ENCODE measurements around the gene KLHDC4.

Gene KLHDC4

GRCh38 chr16:87689956-87690465 is 75.8 kb downstream of the KLHDC4 start:
- Histone ChIP-seq H3K27me3 (ENCODE audit: insufficient read depth, low read length) (peaks cover 9% of the 10 kb centered on the region), H3K4me1 (ENCODE audit: control insufficient read depth, insufficient read depth, low read length, unreplicated experiment) (no peaks in the 10 kb centered on the region), H3K4me3 (ENCODE audit: low read depth, low read length) (no peak overlapping the region), H2AFZ (ENCODE audit: low read length, unreplicated experiment) (no peak overlapping the region), H3K27ac (ENCODE audit: low read depth, low read length) (no peak overlapping the region), H3K36me3 (ENCODE audit: insufficient read depth, low read length) (no peaks in the 10 kb centered on the region), H3K79me2 (ENCODE audit: control insufficient read depth, insufficient read depth, low read length, unreplicated experiment) (no peaks in the 10 kb centered on the region)

DNA sequence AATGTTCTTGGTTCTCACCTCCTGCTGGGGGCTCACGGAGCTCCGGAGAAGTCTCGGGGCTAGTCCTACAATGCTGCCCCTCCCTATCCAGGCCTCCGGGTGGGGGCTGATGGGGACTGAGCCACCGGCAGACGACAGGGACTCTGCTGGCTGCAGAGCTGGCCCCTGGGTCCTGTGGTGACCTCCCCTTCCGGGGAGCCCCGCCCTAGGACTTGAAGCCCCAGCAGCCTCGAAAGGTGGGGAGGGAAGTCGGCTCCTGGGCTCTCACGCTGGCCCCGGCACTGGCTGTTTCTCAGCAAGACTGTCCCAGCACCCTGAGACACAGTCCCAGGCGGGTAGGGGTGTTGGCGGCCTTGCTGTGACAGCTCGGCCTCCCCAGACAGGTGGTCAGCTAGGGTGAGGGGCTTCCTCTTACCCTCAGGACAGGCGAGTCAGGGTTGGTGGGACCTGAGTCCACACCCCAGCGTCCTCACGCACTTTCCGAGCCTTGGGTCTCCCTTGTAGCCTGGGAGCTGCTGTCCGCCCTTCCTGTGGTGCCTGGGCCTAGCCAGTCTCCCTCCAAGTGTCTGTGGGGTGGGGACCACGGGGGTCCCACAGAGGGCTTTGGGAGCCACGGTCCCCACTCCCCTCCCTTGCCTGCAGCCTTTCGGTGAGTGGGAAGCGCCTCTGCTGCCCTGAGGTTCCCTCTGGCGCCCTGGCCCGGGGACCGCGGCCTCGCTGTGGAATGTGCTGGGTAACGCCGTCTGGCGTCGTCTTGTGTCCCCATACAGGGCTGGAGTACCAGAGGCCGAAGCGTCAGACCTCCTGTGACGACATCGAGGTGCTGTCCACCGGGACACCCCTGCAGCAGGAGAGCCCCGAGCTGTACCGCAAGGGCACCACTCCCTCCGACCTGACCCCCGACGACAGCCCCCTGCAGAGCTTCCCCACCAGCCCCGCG is 76.6 kb downstream of the KLHDC4 start:
- H3K4me1 ChIP-seq (ENCODE audit: control insufficient read depth, insufficient read depth, low read length, unreplicated experiment): no peaks in the 10 kb centered on the region
- H3K79me2 ChIP-seq (ENCODE audit: control insufficient read depth, insufficient read depth, low read length, unreplicated experiment): no peaks in the 10 kb centered on the region
- no peak overlapping the region for H3K4me3 ChIP-seq (ENCODE audit: low read depth, low read length)
- no peak overlapping the region for H3K27ac ChIP-seq (ENCODE audit: low read depth, low read length)
- no peak overlapping the region for H2AFZ ChIP-seq (ENCODE audit: low read length, unreplicated experiment)
- H3K27me3 ChIP-seq (ENCODE audit: insufficient read depth, low read length): peaks cover 9% of the 10 kb centered on the region
- H3K36me3 ChIP-seq (ENCODE audit: insufficient read depth, low read length): no peaks in the 10 kb centered on the region

GRCh38 chr16:87687998-87688529 is 77.7 kb downstream of the KLHDC4 start:
- H3K27me3 ChIP-seq (ENCODE audit: insufficient read depth, low read length): peaks cover 9% of the 10 kb centered on the region
- no peaks in the 10 kb centered on the region for H3K4me1 ChIP-seq (ENCODE audit: control insufficient read depth, insufficient read depth, low read length, unreplicated experiment)
- H3K36me3 ChIP-seq (ENCODE audit: insufficient read depth, low read length): no peaks in the 10 kb centered on the region
- no peak overlapping the region for H3K4me3 ChIP-seq (ENCODE audit: low read depth, low read length)
- no peak overlapping the region for H2AFZ ChIP-seq (ENCODE audit: low read length, unreplicated experiment)
- no peaks in the 10 kb centered on the region for H3K79me2 ChIP-seq (ENCODE audit: control insufficient read depth, insufficient read depth, low read length, unreplicated experiment)
- H3K27ac ChIP-seq (ENCODE audit: low read depth, low read length): no peak overlapping the region

- Histone ChIP-seq H3K79me2 (ENCODE audit: control insufficient read depth, insufficient read depth, low read length, unreplicated experiment) (no peaks in the 10 kb centered on the region), H3K4me3 (ENCODE audit: low read depth, low read length) (no peak overlapping the region), H3K36me3 (ENCODE audit: insufficient read depth, low read length) (no peaks in the 10 kb centered on the region), H2AFZ (ENCODE audit: low read length, unreplicated experiment) (no peak overlapping the region), H3K27ac (ENCODE audit: low read depth, low read length) (no peak overlapping the region), H3K27me3 (ENCODE audit: insufficient read depth, low read length) (peaks cover 9% of the 10 kb centered on the region), H3K4me1 (ENCODE audit: control insufficient read depth, insufficient read depth, low read length, unreplicated experiment) (peaks cover 1% of the 10 kb centered on the region)
Observed at GRCh38 chr16:87687126-87687910, 78.5 kb downstream of the KLHDC4 start.

GRCh38 chr16:87686697-87687096 is 79.1 kb downstream of the KLHDC4 start:
- Histone ChIP-seq H3K36me3 (ENCODE audit: insufficient read depth, low read length) (no peaks in the 10 kb centered on the region), H2AFZ (ENCODE audit: low read length, unreplicated experiment) (no peak overlapping the region), H3K4me1 (ENCODE audit: control insufficient read depth, insufficient read depth, low read length, unreplicated experiment) (peaks cover 7% of the 10 kb centered on the region), H3K4me3 (ENCODE audit: low read depth, low read length) (no peak overlapping the region), H3K27ac (ENCODE audit: low read depth, low read length) (no peak overlapping the region), H3K27me3 (ENCODE audit: insufficient read depth, low read length) (peaks cover 9% of the 10 kb centered on the region), H3K79me2 (ENCODE audit: control insufficient read depth, insufficient read depth, low read length, unreplicated experiment) (no peaks in the 10 kb centered on the region)

- H3K27ac ChIP-seq (ENCODE audit: low read depth, low read length): no peak overlapping the region
- no peaks in the 10 kb centered on the region for H3K79me2 ChIP-seq (ENCODE audit: control insufficient read depth, insufficient read depth, low read length, unreplicated experiment)
- H3K36me3 ChIP-seq (ENCODE audit: insufficient read depth, low read length): no peaks in the 10 kb centered on the region
- H3K27me3 ChIP-seq (ENCODE audit: insufficient read depth, low read length): peaks cover 9% of the 10 kb centered on the region
- H3K4me3 ChIP-seq (ENCODE audit: low read depth, low read length): no peak overlapping the region
- H2AFZ ChIP-seq (ENCODE audit: low read length, unreplicated experiment): no peak overlapping the region
- peaks cover 8% of the 10 kb centered on the region for H3K4me1 ChIP-seq (ENCODE audit: control insufficient read depth, insufficient read depth, low read length, unreplicated experiment)
Observed at GRCh38 chr16:87685766-87686165, 80.0 kb downstream of the KLHDC4 start.

- Histone ChIP-seq H3K4me3 (ENCODE audit: low read depth, low read length) (no peak overlapping the region), H3K36me3 (ENCODE audit: insufficient read depth, low read length) (no peaks in the 10 kb centered on the region), H3K27ac (ENCODE audit: low read depth, low read length) (no peak overlapping the region), H3K4me1 (ENCODE audit: control insufficient read depth, insufficient read depth, low read length, unreplicated experiment) (peaks cover 8% of the 10 kb centered on the region), H2AFZ (ENCODE audit: low read length, unreplicated experiment) (no peak overlapping the region), H3K79me2 (ENCODE audit: control insufficient read depth, insufficient read depth, low read length, unreplicated experiment) (no peaks in the 10 kb centered on the region), H3K27me3 (ENCODE audit: insufficient read depth, low read length) (peaks cover 9% of the 10 kb centered on the region)
Observed at GRCh38 chr16:87685405-87685755, 80.4 kb downstream of the KLHDC4 start.

- no peaks in the 10 kb centered on the region for H3K79me2 ChIP-seq (ENCODE audit: control insufficient read depth, insufficient read depth, low read length, unreplicated experiment)
- peaks cover 9% of the 10 kb centered on the region for H3K27me3 ChIP-seq (ENCODE audit: insufficient read depth, low read length)
- H2AFZ ChIP-seq (ENCODE audit: low read length, unreplicated experiment): no peak overlapping the region
- H3K36me3 ChIP-seq (ENCODE audit: insufficient read depth, low read length): no peaks in the 10 kb centered on the region
- H3K4me1 ChIP-seq (ENCODE audit: control insufficient read depth, insufficient read depth, low read length, unreplicated experiment): peaks cover 8% of the 10 kb centered on the region
- H3K4me3 ChIP-seq (ENCODE audit: low read depth, low read length): no peak overlapping the region
- no peak overlapping the region for H3K27ac ChIP-seq (ENCODE audit: low read depth, low read length)
Observed at GRCh38 chr16:87684711-87685404, 80.9 kb downstream of the KLHDC4 start.

- peaks cover 9% of the 10 kb centered on the region for H3K27me3 ChIP-seq (ENCODE audit: insufficient read depth, low read length)
- no peaks in the 10 kb centered on the region for H3K79me2 ChIP-seq (ENCODE audit: control insufficient read depth, insufficient read depth, low read length, unreplicated experiment)
- H3K4me3 ChIP-seq (ENCODE audit: low read depth, low read length): no peak overlapping the region
- peaks cover 8% of the 10 kb centered on the region for H3K4me1 ChIP-seq (ENCODE audit: control insufficient read depth, insufficient read depth, low read length, unreplicated experiment)
- H3K27ac ChIP-seq (ENCODE audit: low read depth, low read length): no peak overlapping the region
- H3K36me3 ChIP-seq (ENCODE audit: insufficient read depth, low read length): no peaks in the 10 kb centered on the region
- H2AFZ ChIP-seq (ENCODE audit: low read length, unreplicated experiment): no peak overlapping the region
Observed at GRCh38 chr16:87684106-87684677, 81.6 kb downstream of the KLHDC4 start.

DNA sequence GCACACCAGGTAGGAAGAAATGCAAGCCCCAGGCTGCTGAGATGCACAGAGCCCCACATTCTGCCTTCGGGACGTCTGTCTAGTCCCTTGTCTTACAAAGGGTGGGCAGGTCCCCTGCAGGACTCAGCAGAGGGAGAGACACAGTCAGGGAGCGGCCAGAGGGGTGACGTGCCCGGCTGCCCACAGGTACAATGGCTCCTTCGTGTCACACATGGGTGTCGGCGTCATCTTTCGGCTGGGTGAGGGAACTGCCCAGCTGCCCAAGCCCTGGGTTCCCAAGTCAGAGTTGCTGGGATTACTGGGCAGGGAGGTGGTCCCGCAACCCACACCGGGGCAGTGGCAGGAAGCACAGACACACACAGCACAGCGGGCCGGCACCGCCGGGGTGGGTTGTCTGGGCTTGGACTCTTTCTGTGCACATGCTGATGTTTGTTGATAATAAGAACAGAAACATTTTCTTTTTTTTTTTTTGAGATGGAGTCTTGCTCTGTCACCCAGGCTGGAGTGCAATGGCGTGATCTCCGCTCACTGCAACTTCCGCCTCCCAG is 82.9 kb downstream of the KLHDC4 start:
- Histone ChIP-seq H3K27me3 (ENCODE audit: insufficient read depth, low read length) (peaks cover 9% of the 10 kb centered on the region), H3K79me2 (ENCODE audit: control insufficient read depth, insufficient read depth, low read length, unreplicated experiment) (no peaks in the 10 kb centered on the region), H2AFZ (ENCODE audit: low read length, unreplicated experiment) (no peak overlapping the region), H3K36me3 (ENCODE audit: insufficient read depth, low read length) (no peaks in the 10 kb centered on the region), H3K4me3 (ENCODE audit: low read depth, low read length) (no peak overlapping the region), H3K4me1 (ENCODE audit: control insufficient read depth, insufficient read depth, low read length, unreplicated experiment) (peaks cover 8% of the 10 kb centered on the region), H3K27ac (ENCODE audit: low read depth, low read length) (no peak overlapping the region)

Measured in ACC112 (cell line).